ENCODE results near the gene PKN3.
"Not testable (repeated sequence)": the region's sequence is repeated elsewhere in the genome, so short reads cannot be mapped to it uniquely, and the experiment has no call there.

Gene PKN3

DNA sequence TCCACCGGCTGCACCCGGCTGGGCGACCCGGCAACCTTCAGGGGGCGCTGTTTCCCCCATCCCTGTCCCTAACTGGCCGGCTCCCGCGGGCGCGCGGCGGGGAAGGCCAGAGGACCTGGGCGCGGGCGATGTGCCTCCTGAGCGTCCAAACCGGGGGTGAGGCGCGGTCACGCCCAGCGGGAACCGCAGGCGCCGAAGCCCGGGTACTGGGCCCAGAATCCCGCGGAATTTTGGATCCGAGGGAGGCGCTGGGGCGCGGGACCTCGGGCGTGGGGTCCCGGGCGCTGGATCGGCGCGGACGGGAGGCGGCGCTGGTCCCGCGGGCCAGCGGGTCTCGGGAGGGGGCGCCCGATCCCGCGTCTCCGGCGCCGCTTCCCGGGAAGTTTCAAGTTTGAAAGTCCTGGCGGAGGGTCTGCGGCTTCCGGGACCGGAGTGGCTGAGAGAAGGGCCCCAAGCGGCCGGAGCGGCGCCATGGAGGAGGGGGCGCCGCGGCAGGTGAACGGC, at the start of gene PKN3:
TSS of gene PKN3 (plus strand) at position 59 of the 504 bp plus-strand sequence. CDS start at position 472, 413 bp downstream.
- peak; percentile 75 for DNase-seq

DNA sequence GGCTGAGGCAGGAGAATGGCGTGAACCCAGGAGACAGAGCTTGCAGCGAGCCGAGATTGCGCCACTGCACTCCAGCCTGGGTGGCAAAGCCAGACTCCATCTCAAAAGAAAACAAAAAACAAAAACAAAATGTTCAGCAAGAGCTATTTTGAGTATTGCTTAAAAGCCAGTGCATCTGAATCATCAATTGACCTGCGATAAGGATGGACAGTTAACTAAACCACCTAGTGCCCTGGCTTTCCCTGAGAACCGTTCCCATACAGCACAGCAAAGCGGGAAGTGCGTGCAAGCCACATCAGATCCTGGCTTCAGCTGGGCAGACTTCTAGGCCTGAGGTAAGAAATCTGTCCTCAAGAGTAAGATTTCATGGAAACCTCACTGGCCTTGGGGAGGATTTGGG, 48.4 kb upstream of the PKN3 start:
- DNase-seq = no peak

DNA sequence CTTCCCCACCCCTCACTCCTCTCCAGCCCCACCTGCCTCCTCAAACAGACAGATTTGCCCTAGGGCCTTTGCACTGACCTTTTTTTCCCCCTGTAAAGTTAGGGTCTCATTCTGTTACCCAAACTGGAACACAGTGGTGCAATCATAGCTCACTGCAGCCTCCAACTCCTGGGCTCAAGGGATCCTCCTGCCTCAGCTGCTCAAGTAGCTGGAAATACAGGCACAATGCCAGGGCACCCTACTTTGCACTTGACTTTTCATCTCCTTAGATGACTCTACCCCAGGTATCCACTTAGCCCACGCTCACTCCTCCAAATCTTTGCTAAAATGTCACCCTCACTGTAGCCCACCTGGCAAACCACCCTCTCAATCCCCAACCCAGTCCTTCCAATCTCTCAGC, 47.8 kb upstream of the PKN3 start:
- no peak for DNase-seq

DNA sequence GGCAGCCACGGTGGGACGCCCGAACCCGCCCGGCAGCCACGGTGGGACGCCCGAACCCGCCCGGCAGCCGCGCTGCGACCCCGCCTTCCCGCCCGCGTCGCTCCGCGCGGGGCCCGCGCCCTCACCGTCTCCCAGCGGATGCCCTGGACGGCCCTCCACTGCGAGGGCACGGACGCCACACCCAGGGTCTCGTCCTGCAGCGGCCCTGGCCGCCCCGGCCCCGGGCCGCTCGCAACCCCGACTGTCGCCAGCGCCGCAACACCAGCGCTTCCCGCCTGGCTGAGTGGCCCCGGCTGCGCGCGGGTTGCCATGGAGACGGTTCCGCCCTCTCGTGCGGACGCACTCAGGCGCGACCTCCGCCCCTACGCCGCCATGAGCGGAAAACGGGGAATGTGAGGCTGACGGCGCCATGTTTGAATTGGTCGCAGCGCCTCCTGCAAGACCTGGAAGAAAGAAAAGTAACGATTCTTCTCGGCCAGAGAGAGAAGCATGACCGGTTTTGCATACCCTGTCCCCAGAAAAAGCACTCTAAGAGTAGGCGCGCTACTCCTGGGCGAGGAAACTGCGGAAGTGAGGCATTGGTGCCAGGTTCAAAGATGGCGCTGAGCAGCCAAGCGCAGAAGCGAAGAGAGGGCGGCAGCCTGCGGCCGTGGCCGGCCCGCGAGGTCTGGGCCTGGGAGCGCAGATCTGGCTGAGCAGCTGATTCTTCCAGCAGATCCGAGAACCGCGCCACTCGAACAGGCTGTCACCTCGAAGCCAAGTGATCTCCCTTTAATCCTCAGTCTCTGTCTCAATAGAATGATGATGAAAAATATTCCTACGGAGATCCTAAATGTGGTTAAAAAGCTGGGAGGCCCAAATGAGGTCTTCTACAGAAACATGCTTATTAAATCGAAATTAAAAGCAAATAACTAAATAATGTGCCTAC, 45.6 kb upstream of the PKN3 start, which contains the start of gene DYNC2I2:
TSS of gene DYNC2I2 (minus strand) at position 432 of the 928 bp plus-strand sequence. CDS start at position 311, 121 bp downstream.
- DNase-seq = peak; percentile 82

DNA sequence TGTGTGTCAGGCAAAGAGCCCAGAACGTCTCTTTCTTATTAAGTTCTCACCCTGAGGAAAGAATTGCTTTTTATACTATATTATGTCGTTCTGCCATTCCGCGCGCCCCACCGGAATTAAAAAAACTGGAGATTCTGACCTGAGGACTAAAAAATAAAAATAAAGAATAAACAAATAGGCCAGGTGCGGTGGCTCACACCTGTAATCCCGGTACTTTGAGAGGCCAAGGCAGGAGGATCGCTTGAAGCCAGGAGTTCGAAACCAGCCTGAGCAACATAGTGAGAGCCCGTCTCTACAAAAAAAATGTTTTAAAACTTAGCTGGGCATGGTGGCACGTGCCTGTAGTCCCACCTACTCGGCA, 45.0 kb upstream of the PKN3 start:
- no peak for DNase-seq

DNA sequence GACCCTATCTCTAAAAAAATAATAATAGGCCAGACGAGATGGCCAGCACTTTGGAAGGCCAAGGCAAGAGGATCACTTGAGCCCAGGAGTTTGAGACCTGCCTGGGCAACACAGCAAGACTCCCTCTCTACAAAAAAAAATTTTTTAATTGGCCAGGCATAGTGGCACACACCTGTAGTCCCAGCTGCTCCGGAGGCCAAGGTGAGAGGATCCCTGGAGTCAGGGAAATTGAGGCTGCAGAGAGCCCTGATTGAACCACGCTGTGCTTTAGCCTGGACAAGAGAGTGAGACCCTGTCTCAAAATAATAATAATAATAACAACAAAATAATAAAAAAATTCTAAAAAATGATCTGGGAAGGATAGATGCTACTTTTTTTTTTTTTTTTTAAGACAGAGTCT, 44.5 kb upstream of the PKN3 start:
- no peak for DNase-seq

DNA sequence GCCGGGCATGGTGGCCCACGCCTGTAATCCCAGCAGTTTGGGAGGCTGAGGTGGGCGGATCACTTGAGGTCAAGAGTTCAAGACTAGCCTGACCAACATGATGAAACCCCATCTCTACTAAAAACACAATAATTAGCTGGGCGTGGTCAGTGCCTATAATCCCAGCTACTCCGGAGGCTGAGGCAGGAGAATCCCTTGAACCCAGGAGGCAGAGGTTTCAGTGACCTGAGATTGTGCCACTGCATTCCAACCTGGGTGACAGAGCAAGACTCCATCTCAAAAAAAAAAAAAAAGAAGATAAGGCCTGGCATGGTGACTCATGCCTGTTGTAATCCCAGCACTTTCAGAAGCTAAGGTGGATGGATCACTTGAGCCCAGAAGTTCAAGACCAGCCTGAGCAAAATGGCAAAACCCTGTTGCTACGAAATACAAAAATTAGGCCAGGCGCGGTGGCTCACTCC, 35.8 kb upstream of the PKN3 start:
- DNase-seq = not testable (repeated sequence)

DNA sequence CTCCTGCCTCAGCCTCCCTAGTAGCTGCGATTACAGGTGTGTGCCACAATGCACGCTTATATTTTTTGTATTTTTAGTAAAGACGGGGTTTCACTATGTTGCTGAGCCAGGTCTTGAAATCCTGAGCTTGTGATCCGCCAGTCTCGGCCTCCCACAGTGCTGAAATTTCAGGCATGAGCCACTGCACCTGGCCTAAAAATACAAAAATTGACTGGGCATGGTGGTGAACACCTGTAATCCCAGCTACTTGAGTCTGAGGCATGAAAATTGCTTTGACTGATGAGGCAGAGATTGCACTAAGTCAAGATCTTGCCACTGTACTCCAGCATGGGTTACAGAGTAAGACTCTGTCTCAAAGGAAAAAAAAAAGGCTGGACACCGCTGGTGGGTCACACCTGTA, 32.5 kb upstream of the PKN3 start:
- no peak for DNase-seq

DNA sequence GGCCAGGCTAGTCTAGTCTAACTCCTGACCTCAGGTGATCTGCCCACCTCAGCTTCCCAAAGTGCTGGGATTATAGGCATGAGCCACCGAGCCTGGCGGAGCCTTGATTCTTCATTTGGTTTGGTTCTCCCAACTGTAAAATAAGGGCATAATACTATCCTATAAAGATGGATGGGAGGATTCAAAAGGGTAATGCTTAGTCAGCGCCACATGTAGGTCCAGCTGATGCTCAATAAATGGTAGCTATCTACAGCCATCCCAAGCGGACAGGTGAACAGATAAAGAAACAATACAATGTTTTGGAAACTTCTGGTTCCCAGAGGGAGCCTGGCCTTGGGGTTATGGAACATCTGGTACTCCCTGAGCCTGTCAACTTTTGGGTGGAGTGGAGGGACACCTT, 26.9 kb upstream of the PKN3 start:
- DNase-seq = no peak

DNA sequence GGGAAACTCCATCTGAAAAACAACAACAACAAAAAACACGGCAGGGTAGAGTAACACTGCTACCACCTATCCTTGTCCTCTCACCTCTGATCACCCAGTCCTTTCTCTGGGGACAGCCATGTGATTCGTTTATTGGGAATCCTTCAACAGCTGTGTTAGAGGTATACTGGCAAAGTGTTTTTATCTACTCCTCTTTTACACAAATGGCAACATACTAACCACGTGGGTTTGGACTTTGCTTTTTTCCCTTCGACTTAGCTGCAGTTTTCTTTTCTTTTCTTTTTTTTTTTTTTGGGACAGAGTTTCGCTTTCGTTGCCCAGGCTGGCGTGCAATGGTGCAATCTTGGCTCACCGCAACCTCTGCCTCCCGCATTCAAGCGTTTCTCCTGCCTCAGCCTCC, 24.5 kb upstream of the PKN3 start:
- DNase-seq = no peak

DNA sequence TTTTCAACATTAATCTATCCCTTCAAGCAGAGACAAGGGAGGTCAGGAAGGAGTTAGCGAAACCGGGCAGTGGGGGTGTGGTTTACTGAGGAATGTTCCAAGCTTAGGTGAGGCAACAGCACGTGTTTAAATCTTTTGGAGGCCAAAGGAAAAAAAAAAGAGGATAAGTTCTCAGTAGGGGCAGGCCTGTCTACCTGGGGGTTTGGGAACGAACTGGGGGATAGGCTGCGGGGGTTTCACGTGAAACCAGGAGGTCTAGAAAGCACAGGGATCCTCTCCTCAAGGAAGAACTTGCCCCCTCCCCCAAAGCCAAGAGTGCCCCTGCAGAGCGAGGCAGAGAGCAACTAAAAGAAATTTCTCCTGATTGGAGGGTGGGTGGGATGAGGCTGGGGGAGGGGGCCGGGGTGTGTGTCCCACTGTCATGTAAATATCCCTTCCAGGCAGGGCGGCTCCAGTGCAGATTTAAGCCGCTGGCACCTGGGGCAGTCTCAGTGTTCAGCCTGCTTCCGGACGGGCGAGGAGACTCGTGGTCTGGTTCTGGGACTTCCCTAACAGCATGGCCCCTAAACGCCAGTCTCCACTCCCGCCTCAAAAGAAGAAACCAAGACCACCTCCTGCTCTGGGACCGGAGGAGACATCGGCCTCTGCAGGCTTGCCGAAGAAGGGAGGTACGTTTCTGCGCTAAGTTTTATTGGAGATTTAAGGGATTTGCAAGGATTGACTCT, 18.8 kb upstream of the PKN3 start:
- no peak for DNase-seq

DNA sequence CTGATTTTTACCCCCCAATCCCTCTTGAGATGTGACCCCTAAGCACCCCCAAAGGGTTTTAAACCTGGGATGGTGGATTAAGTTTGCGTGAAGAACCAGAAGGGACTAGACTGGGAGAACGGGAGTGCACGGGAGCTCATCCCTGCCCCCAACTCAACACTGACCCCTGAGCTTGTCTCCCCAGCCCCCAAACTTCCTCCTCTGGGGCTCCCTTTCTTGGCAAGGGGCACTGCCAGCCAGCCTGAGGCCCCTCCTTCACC, 18.3 kb upstream of the PKN3 start:
- no peak for DNase-seq

DNA sequence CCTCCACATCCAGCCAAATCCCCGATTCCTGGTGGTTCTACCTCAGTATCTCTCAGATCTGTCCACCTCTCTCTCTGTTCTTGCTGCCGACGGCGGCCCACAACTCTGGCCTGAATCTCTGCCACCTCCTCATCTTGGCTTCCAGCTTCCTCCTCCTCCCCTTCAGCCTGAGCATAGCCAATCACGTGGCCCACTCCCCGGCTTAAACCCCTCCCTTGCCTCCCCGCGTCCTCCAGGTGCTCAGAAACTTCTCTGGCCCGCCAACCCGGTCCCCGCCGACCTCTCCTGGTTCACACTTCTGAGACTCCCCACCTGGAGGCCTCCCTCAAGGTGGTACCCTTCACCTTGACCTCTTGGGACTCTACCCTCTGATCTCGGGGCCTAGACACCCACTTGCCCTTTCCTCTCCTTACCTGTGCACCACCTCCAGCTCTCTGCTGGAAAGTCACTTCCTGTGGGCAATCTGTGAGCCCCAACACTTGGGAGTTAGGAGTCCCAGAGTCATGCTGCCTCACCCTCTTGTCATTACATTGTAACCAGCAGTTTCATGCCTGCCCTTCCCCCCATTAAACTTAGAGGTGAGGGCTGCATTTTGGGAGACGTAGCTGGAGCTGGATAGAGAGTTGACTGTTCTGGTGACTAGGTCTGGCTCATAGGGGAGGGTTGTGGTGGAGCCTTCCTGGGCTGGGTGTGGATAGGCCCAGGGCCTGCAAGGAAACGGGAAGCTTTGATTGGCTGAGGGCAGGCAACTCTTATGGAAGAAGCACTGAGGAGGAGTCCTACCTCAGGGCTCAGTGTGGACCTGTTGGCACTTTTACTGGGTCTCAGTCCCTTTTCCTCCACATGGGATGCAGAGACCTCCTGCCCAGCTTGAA, 17.7 kb upstream of the PKN3 start:
- DNase-seq = peak; percentile 46

DNA sequence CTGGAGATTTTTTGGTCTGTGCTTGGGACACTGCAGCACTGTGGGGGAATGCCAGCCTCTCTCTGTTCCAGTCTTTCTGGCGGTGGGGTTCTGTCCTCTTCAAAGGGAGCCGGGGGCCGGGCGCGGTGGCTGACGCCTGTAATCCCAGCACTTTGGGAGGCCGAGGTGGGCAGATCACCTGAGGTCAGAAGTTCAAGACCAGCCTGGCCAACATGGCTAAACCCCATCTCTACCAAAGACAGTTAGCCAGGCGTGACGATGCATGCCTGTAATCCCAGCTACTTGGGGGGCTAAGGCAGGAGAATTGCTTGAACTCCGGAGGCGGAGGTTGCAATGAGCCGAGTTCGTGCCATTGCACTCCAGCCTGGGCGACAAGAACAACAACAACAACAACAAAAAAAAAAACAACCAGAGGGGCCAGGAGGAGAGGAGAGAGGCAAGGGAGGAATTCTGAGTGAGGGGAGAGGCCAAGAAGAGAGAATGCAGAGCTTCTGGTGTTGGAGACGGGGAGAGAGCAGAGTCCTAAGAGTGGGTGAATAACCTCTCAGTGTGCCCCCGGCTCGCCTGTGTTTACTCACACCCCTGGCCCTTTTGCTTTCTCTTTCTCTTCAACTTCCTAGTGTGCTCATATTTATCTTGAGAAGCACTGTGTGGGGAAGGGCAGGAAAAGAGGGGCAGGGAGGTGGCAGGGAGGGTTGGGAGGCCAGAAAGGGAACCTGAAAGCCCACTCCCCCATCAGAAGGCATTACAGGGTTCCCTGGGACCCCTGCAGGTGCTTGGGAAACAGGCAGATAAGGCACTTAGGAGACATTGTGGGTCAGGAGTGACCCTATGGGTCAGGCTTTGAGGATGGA, 16.4 kb upstream of the PKN3 start:
- no peak for DNase-seq

DNA sequence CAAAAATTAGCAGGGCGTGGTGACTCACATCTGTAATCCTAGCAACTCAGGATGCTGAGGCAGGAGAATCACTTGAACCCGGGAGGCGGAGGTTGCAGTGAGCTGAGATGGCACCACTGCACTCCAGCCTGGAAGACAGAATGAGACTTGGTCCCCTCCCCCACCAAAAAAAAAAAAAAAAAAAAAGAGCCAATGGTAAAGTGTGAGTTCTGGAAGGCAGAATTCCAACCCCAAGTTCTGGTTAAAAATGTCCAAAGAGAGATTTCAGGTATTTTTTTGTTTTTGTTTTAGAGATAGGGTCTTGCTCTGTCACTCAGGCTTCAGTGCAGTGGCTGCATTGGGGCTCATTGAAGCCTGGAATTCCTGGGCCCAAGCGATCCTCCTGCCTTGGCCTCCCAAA, 14.8 kb upstream of the PKN3 start:
- no peak for DNase-seq

DNA sequence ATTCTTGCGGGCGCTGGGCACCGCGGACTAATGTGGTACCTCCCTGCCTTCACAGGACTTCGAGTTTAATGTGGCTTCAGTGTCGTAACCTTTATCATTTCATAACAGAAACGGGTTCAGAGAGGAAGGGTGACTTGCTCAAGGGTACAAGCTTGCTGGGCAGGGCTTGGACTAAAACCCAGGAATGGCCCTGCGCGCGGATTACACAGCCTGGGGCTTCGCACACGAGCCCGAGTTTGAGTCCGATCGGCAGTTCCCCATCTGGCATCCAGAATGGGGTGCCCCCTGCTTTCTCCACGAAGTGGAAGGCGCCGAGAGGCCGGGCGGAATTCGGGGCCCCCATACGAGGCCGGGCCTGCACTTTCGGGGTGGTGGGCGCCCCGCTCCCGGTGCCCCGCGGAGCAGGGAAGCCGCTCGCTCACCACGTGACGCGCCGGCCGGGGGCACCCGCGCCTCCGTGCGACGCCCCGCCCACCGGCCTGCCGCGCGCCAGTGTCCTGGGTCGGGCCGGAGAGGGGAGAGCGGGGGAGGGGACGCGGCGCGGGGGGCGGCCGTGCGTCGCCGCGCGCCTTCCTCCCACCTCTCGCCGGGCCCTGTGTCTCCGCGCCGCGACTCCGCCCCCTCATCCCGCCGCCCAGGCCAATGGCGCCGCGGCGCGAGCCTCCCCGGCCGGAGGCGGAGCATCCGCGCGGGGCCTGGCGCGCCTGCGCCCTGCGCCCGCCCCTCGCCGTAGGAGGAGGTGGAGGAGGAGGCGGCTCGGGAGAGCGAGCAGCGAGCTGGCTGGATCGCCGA, 13.6 kb upstream of the PKN3 start, which contains the start of gene SET:
TSS of gene SET (plus strand) at position 722 of the 792 bp plus-strand sequence. CDS start 361 bp downstream, outside the sequence.
- DNase-seq = peak; percentile 90

DNA sequence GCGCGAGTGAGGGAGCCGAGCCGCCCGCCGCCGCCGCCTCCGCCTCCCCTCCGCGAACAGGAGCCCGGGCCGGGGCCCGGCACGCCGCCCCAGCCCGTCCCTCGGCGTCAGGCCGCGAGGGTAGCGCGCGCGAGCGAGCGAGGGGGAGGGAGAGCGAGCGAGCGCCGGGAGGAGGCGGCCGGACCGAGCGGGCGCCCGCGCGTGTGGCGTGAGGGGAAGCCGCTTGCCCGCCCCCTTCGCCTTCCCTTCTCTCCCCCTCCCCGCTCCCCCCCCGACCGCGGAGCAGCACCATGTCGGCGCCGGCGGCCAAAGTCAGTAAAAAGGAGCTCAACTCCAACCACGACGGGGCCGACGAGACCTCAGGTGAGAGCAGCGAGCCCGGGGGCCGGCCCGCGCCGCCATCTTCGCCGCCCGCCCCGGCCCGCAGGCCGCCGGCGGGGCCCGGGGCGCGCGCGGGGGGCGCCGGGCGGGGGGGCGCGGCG, 13.0 kb upstream of the PKN3 start:
- DNase-seq = no peak

DNA sequence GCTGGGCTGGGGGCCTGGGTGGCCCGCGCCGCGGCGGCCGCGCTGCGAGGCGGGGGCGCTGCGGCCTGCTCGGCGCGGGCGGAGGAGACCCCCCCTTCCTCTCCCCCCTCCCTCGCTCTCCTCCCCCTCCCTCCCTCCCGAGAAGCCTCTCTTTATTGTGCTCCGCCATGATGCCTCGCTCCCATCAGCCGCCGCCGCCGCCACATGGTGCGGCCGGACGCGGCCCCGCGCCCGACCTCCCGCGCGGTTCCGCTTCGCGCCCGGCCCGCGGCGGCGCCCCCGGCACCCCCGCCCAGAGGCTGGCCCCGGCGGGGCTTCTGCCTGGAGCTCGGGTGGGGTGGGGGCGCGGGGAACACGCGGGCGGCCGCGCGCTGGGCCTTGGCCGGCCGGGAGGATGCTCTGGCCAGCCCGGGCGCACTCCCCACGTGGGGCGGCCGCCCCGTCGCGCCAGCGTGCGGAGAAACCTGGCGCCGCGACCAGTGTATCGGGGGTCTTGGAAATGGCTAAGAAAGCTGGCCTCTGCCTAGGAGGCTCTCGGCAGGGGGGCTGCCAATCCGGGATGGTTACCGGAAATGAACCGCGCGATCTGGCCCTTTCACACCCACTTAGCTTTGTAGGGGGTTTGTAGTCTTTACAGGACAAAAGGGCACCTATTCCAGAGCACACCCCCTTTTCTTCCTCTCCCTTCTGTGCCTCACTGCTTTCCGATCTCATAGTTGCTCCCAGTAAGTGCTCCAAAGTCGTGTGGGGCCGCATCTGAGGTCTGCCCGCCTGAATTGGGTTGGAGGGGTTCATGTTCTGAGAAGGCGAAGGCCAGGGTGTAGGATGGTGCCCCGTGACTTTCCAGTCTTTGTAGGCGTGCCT, 12.3 kb upstream of the PKN3 start:
- no peak for DNase-seq

DNA sequence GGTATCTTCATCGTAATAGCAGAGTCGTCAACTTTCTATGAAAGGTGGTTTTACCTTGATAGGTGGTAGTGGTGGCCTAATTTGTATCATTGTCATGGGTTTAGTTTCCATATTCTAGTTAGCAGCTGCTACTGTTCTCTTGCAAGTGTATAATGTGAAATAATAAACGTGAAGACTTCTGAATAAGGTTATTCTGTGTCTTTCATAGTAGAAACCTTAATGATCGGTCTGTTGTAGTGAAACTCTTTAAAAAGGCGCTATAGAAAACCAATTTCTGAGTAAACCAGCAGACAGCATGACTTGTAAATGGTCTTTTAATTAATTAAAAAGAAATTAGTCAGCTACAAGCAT, 11.6 kb upstream of the PKN3 start:
- DNase-seq = no peak

DNA sequence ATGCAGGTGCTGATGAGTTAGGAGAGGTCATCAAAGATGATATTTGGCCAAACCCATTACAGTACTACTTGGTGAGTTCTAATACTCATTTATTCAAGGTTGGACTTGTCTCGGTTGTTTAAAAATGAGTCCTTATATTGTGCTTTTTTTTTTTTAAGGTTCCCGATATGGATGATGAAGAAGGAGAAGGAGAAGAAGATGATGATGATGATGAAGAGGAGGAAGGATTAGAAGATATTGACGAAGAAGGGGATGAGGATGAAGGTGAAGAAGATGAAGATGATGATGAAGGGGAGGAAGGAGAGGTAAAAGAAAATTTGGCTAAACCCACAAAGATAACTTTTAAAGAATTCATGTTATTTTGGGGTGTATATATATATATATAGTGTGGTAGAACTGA, 8.6 kb upstream of the PKN3 start:
- not testable (repeated sequence) for DNase-seq

Data from NCI-H1048 (cell line).